ENCODE measurements around the gene BMPR1B. TPM values are rescaled to one million over a fixed set of nuclear protein-coding genes. Genes with fewer than 3 reads are reported as not detected.
"Not testable (repeated sequence)": the region's sequence is repeated elsewhere in the genome, so short reads cannot be mapped to it uniquely, and the experiment has no call there.

Gene BMPR1B
- total and polyA plus RNA-seq, 2 of the 4 experiments (the other 2 are of a cell fraction) = 0.24 to 0.90 TPM

GRCh38 chr4:95061801-95062200 is 304.0 kb downstream of the BMPR1B start:
- H2BK5ac ChIP-seq (ENCODE audit: low read depth, low read length, poor library complexity, severe bottlenecking); H3K4me3 ChIP-seq (ENCODE audit: insufficient read depth, low read depth, low read length); H2BK15ac ChIP-seq (ENCODE audit: low read depth, low read length); H4K5ac ChIP-seq (ENCODE audit: low read depth, low read length); H2AK9ac ChIP-seq (replicated peaks; ENCODE audit: low read depth, low read length, poor library complexity); in situ Hi-C loops (cut with MboI; ENCODE audit: low sequenced_read_pairs); H3K36me3 ChIP-seq (ENCODE audit: control insufficient read depth, insufficient read depth, low read length); H3K18ac ChIP-seq (ENCODE audit: low read depth, low read length); BruUV-seq (replicated peaks); H2AFZ ChIP-seq (replicated peaks; ENCODE audit: low read length, poor library complexity); POLR2A ChIA-PET (ENCODE audit: unreplicated experiment); H3K56ac ChIP-seq (ENCODE audit: extremely low read depth, insufficient read depth, low read length); ATAC-seq (ENCODE audit: low read depth); H3K4ac ChIP-seq (ENCODE audit: low read depth, low read length); H3K27ac ChIP-seq (ENCODE audit: insufficient read depth, low read length); H3K27me3 ChIP-seq (ENCODE audit: control insufficient read depth, insufficient read depth, low read length); H2AK5ac ChIP-seq (ENCODE audit: low read depth, low read length); H3K9ac ChIP-seq (ENCODE audit: low read depth, low read length); H3K14ac ChIP-seq (replicated peaks; ENCODE audit: low read depth, low read length); H4K20me1 ChIP-seq (ENCODE audit: insufficient read depth, low read length); intact Hi-C loops (cut with micrococcal nuclease); H3K9me1 ChIP-seq (ENCODE audit: insufficient read depth, low read length); H3K9me3 ChIP-seq (ENCODE audit: control insufficient read depth, insufficient read depth, low read length); H3K23ac ChIP-seq (ENCODE audit: low read depth, low read length); H4K91ac ChIP-seq (ENCODE audit: insufficient read depth, low read depth, low read length); DNase-seq; H3K79me1 ChIP-seq (ENCODE audit: low read depth in 1 of 2, low read length in 2 of 2); H2BK120ac ChIP-seq (ENCODE audit: low read depth, low read length); dilution Hi-C loops (cut with HindIII; ENCODE audit: low sequenced_read_pairs, unreplicated experiment); H3K4me1 ChIP-seq (ENCODE audit: control insufficient read depth, insufficient read depth, low read length); H4K8ac ChIP-seq (ENCODE audit: low read depth in 2 of 2, low read length in 2 of 2); H3K4me2 ChIP-seq (ENCODE audit: low read depth, low read length); H2BK20ac ChIP-seq (ENCODE audit: low read depth, low read length): not testable (repeated sequence)
- 60% methylated on average over 3 of the region's 4 CpGs; no CpG with 5 or more reads in 1 of the 2 experiments for WGBS, 2 experiments (ENCODE audit: extremely low coverage in 2 of 2, insufficient read length in 1 of 2)
- CTCF ChIA-PET = interaction anchor here (1.8 kb wide), 1 partner anchor 18 kb away, joined by 5 read pairs; no protein-coding TSS in a partner anchor

All from IMR-90 (cell line).